GM23338 (cell line): ENCODE measurements around the gene SPIRE1. TPM values are rescaled to one million over a fixed set of nuclear protein-coding genes. Genes with fewer than 3 reads are reported as not detected.

Experiments used
- ATAC-seq: fragments of 200-7000 bp; cut with Tn5 transposase; 3 replicates; pipeline ENCODE4 v1.9.1; 2020
- DNase-seq: peaks from one replicate; pipeline ENCODE4 v3.0.0-alpha.2; 2015; ENCODE audit warnings: low spot score
- H2AFZ ChIP-seq: fragments of 200-600 bp; sonication (generic); 2 replicates; pipeline ENCODE4 v1.8.0; 2016; ENCODE audit warnings: antibody characterized with exemption, mild to moderate bottlenecking, moderate library complexity
- H3F3A ChIP-seq: fragments of 200-600 bp; sonication (generic); replicated peaks from 2 replicates; pipeline ENCODE4 v1.8.0; 2017; ENCODE audit warnings: antibody characterized with exemption, mixed run types, low read depth
- H3K27ac ChIP-seq: fragments of 200-600 bp; sonication (generic); 2 replicates; pipeline ENCODE4 v1.6.1; 2016; ENCODE audit warnings: low read depth
- H3K27me3 ChIP-seq: fragments of 200-600 bp; sonication (generic); 2 replicates; pipeline ENCODE4 v1.8.0; 2016; ENCODE audit warnings: mild to moderate bottlenecking, mixed run types, moderate library complexity; ENCODE audit not compliant: insufficient read depth
- H3K36me3 ChIP-seq: fragments of 200-600 bp; sonication (generic); 2 replicates; pipeline ENCODE4 v1.8.0; 2016; ENCODE audit warnings: mild to moderate bottlenecking; ENCODE audit not compliant: insufficient read depth
- H3K4me1 ChIP-seq: fragments of 200-600 bp; sonication (generic); 2 replicates; pipeline ENCODE4 v1.8.0; 2016; ENCODE audit warnings: mild to moderate bottlenecking, moderate library complexity; ENCODE audit not compliant: insufficient read depth
- H3K4me2 ChIP-seq: fragments of 200-600 bp; sonication (generic); 2 replicates; pipeline ENCODE4 v1.7.1; 2017; ENCODE audit warnings: mixed run types
- H3K4me3 ChIP-seq: fragments of 200-600 bp; sonication (generic); 2 replicates; pipeline ENCODE4 v1.6.1; 2016; ENCODE audit warnings: mixed run types
- H3K79me2 ChIP-seq: fragments of 200-600 bp; sonication (generic); replicated peaks from 2 replicates; pipeline ENCODE4 v1.8.0; 2017; ENCODE audit warnings: mild to moderate bottlenecking; ENCODE audit not compliant: insufficient read depth
- H3K9me2 ChIP-seq: fragments of 200-600 bp; sonication (generic); 2 replicates; pipeline ENCODE4 v1.8.0; 2017; ENCODE audit not compliant: insufficient read depth
- H4K20me1 ChIP-seq: fragments of 200-600 bp; sonication (generic); replicated peaks from 2 replicates; pipeline ENCODE4 v1.8.0; 2017; ENCODE audit warnings: mild to moderate bottlenecking; ENCODE audit not compliant: insufficient read depth
- H3K27ac Mint-ChIP-seq: 2 replicates; pipeline ENCODE4 v1.8.0; 2020; ENCODE audit warnings: inconsistent platforms, mild to moderate bottlenecking, moderate library complexity, mixed read lengths
- H3K27me3 Mint-ChIP-seq: 3 replicates; pipeline ENCODE4 v1.8.0; 2022; ENCODE audit warnings: low read depth, mild to moderate bottlenecking, moderate library complexity, mixed read lengths, inconsistent platforms; ENCODE audit not compliant: insufficient read depth, poor library complexity
- H3K36me3 Mint-ChIP-seq: 3 replicates; pipeline ENCODE4 v1.8.0; 2021; ENCODE audit warnings: low read depth, mild to moderate bottlenecking, inconsistent platforms, moderate library complexity, mixed read lengths
- H3K4me1 Mint-ChIP-seq: 3 replicates; pipeline ENCODE4 v1.8.0; 2020; ENCODE audit warnings: mild to moderate bottlenecking, inconsistent platforms, mixed read lengths
- H3K4me3 Mint-ChIP-seq: 3 replicates; pipeline ENCODE4 v1.8.0; 2021; ENCODE audit warnings: moderate library complexity, mild to moderate bottlenecking, inconsistent platforms, mixed read lengths
- H3K9me3 Mint-ChIP-seq: 3 replicates; pipeline ENCODE4 v1.8.0; 2020; ENCODE audit warnings: moderate library complexity, mild to moderate bottlenecking, inconsistent platforms, mixed read lengths
- ETS1 ChIP-seq: IDR thresholded peaks from 2 replicates; pipeline ENCODE4 v1.6.1; 2016; ENCODE audit warnings: antibody characterized with exemption
- EZH2 ChIP-seq: fragments of 200-600 bp; sonication (generic); IDR thresholded peaks from one replicate; pipeline ENCODE4 v1.8.0; 2017; ENCODE audit warnings: antibody characterized with exemption, mild to moderate bottlenecking, low read depth; ENCODE audit not compliant: unreplicated experiment
- EZH2phosphoT487 ChIP-seq: fragments of 200-600 bp; sonication (generic); IDR thresholded peaks from one replicate; pipeline ENCODE4 v1.8.1; 2018; ENCODE audit warnings: antibody characterized with exemption; ENCODE audit not compliant: unreplicated experiment
- JUNB ChIP-seq: IDR thresholded peaks from one replicate; pipeline ENCODE4 v1.6.1; 2016; ENCODE audit warnings: antibody characterized with exemption; ENCODE audit not compliant: unreplicated experiment
- STAT1 ChIP-seq: IDR thresholded peaks from one replicate; pipeline ENCODE4 v1.6.1; 2016; ENCODE audit warnings: antibody characterized with exemption; ENCODE audit not compliant: unreplicated experiment
- ZNF331 ChIP-seq: fragments of 250-450 bp; sonication (Bioruptor Pico); IDR thresholded peaks from 2 replicates; pipeline ENCODE4 v1.5.0; 2020; ENCODE audit warnings: low read depth, mild to moderate bottlenecking, moderate library complexity
- ZNF462 ChIP-seq: fragments of 250-450 bp; sonication (Bioruptor Pico); IDR thresholded peaks from 2 replicates; pipeline ENCODE4 v1.5.0; 2020; ENCODE audit warnings: mild to moderate bottlenecking, moderate library complexity
- polyA plus RNA-seq: library from polyadenylated mRNA; unstranded; fragments of >200 nt; fragmentation: Nextera tagmentation; extraction: Ambion mirVana; gene quantifications from 2 replicates; pipeline ENCODE4 v1.2.1, GENCODE V29; 2016
- total RNA-seq: library from RNA; depleted of rRNA; stranded (reverse); fragments of >200 nt; shearing (Covaris generic); gene quantifications from 2 replicates; pipeline ENCODE4 v1.2.3, GENCODE V29; 2014

SPIRE1 gene
- total and polyA plus RNA-seq, 2 experiments from 2014 or later: 2.9 to 15.5 TPM

DNA sequence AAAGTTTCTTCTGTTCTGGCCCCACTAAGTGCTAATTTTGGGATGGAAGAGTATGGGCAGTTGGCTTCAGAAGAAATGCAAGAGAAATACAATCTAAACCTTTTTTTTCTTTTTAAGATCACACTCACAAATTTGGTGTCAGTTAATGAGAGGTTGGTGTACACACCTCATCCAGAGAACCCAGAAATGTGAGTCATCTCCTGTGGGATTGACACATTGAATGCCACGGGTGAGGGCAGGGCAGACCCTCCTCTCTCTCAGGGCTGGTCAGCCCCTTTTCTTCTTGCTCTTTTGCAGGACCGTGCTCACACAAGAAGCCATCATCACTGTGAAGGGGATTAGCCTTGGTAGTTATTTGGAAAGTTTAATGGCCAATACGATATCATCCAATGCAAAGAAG lies 231.0 kb downstream of the SPIRE1 start (continued):
- no peak for TF ChIP-seq ZNF462 (CRISPR knock-in tag)
- no peak for TF ChIP-seq EZH2
- no peak for TF ChIP-seq STAT1
- no peak for TF ChIP-seq ETS1
- no peak for TF ChIP-seq EZH2phosphoT487

DNA sequence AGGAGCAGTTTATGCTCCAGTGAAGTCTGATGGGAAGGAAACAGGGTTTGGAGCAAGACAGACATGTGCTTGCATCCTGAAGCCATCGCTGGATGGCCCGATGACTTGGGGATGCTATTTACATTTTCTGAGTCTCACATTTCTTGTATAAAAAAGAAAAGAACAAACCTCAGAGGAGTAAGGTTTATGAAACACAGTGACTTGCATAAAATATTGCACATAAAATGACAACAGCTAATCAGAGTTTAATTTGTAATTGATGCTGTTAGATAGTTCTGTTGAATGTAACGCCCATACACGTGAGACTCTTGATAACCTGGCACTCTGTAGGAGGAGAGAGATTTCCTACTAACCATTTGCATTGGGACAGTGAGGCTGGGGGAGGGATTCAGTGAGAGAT lies 233.7 kb downstream of the SPIRE1 start:
- H3K4me1 ChIP-seq: peaks cover 5% of the 10 kb centered on the region
- Mint-ChIP-seq H3K4me1 (peaks cover 10% of the 10 kb centered on the region), H3K27me3 (no peaks in the 10 kb centered on the region), H3K9me3 (peaks cover 3% of the 10 kb centered on the region; the same call in 2 of the 3 replicates), H3K4me3 (no peak overlapping the region), H3K27ac (no peak overlapping the region), H3K36me3 (peaks cover 39% of the 10 kb centered on the region)
- DNase-seq (no peak), ATAC-seq (no peak)
- H3K4me3 ChIP-seq: no peak overlapping the region
- H3F3A ChIP-seq: peaks cover 7% of the 10 kb centered on the region
- no peaks in the 10 kb centered on the region for H3K27me3 ChIP-seq
- H3K4me2 ChIP-seq: no peak overlapping the region
- H3K36me3 ChIP-seq: peaks cover 3% of the 10 kb centered on the region
- H2AFZ ChIP-seq: no peak overlapping the region
- H3K27ac ChIP-seq: no peak overlapping the region
- H3K9me2 ChIP-seq: no peaks in the 10 kb centered on the region
- H4K20me1 ChIP-seq: no peaks in the 10 kb centered on the region
- H3K79me2 ChIP-seq: no peaks in the 10 kb centered on the region
- TF ChIP-seq ZNF331 (CRISPR knock-in tag): no peak
- TF ChIP-seq JUNB: no peak
- no peak for TF ChIP-seq ZNF462 (CRISPR knock-in tag)
